Lung (tissue), 12 donors: ENCODE data around the gene ITGB8. TPM values are rescaled to one million over a fixed set of nuclear protein-coding genes. Genes with fewer than 3 reads are reported as not detected.

ENCODE experiments used
- ATAC-seq: fragments of 200-7000 bp; cut with Tn5 transposase; one replicate; pipeline ENCODE4 v1.9.1; 2020; ENCODE audit warnings: moderate number of reproducible peaks; ENCODE audit not compliant: insufficient read depth, low FRiP score
- DNase-seq, 3 donors: peaks; one replicate each; pipeline ENCODE4 v3.0.0-alpha.2; 2013 to 2017
- H3K27ac ChIP-seq, 2 donors: one replicate each; pipeline ENCODE4 v1.5.1; 2013; ENCODE audit warnings: mild to moderate bottlenecking in 2 of 2, moderate library complexity in 2 of 2, control low read depth in 1 of 2, inconsistent platforms in 1 of 2, low read depth in 1 of 2, low read length in 1 of 2
- H3K27me3 ChIP-seq, 3 donors: one replicate each; pipeline ENCODE4 v1.5.1; 2013; ENCODE audit warnings: low read length in 2 of 3; ENCODE audit not compliant: control insufficient read depth in 3 of 3, insufficient read depth in 3 of 3
- H3K36me3 ChIP-seq, 4 donors: one replicate each; pipeline ENCODE4 v1.5.1; 2013; ENCODE audit warnings: low read length in 4 of 4, mild to moderate bottlenecking in 1 of 4, moderate library complexity in 1 of 4; ENCODE audit not compliant: control insufficient read depth in 4 of 4, insufficient read depth in 4 of 4
- H3K4me1 ChIP-seq, 5 donors: one replicate each; pipeline ENCODE4 v1.5.1; 2013; ENCODE audit warnings: low read length in 5 of 5, mild to moderate bottlenecking in 2 of 5, moderate library complexity in 1 of 5; ENCODE audit not compliant: control insufficient read depth in 5 of 5, insufficient read depth in 5 of 5
- H3K4me3 ChIP-seq: one replicate; pipeline ENCODE4 v1.5.1; 2013; ENCODE audit warnings: mild to moderate bottlenecking, control low read depth, moderate library complexity
- H3K9ac ChIP-seq, 2 donors: one replicate each; pipeline ENCODE4 v1.5.1; 2013; ENCODE audit warnings: low read length in 2 of 2, control low read depth in 1 of 2; ENCODE audit not compliant: insufficient read depth in 1 of 2
- H3K9me3 ChIP-seq, 4 donors: one replicate each; pipeline ENCODE4 v1.5.1; 2013; ENCODE audit warnings: low read length in 3 of 4, mild to moderate bottlenecking in 1 of 4, moderate library complexity in 1 of 4; ENCODE audit not compliant: control insufficient read depth in 4 of 4, insufficient read depth in 3 of 4
- CTCF ChIP-seq: IDR thresholded peaks from 2 replicates; pipeline ENCODE4 v1.5.1; 2012; ENCODE audit warnings: mild to moderate bottlenecking; ENCODE audit errors: control extremely low read depth, extremely low read depth
- WGBS, 2 donors: extraction: QIAGEN DNeasy Blood & Tissue Kit; methylation state at CpG; one replicate each; pipeline ENCODE4 v1.1.7; 2013; 5-methylcytosine and 5-hydroxymethylcytosine counted together
- polyA plus RNA-seq, 2 donors: library from polyadenylated mRNA; stranded (reverse); fragments of 200-250 nt; gene quantifications; one replicate each; pipeline ENCODE4 v1.2.1, GENCODE V29; 2013
- total RNA-seq, 2 donors: library from RNA; depleted of rRNA in 1 of 2; stranded (reverse); fragments of >200 nt in 1 of 2; gene quantifications; one replicate each; pipeline ENCODE4 v1.2.1, GENCODE V29; 2014 to 2021
- donor health status: control.
- donor health status: control.
- donor health status: Bipolar disorder and iron deficiency.
- donor health status: healthy.
- donor health status: DM: yes; HTN: yes; CAD: no.

Gene ITGB8
- total and polyA plus RNA-seq, 4 donors, result 1.5 to 29.7 (median 15.2) TPM

GRCh38 chr7:20326342-20326741 lies 4.4 kb upstream of the ITGB8 start:
- Histone ChIP-seq H3K27ac (no peak overlapping the region), H3K27me3 (no peaks in the 10 kb centered on the region), H3K9me3 (no peaks in the 10 kb centered on the region), H3K4me1 (peaks cover 0 to 22% (median 0%) of the 10 kb centered on the region in 5 donors), H3K4me3 (no peak overlapping the region), H3K36me3 (no peaks in the 10 kb centered on the region), H3K9ac (no peak overlapping the region)
- no peak for TF ChIP-seq CTCF
- 66 to 68% methylated on average over 4 of the region's 4 CpGs for WGBS, 2 donors
- ATAC-seq (no peak), DNase-seq (no peak)

GRCh38 chr7:20327055-20327454 lies 3.6 kb upstream of the ITGB8 start:
- TF ChIP-seq CTCF, result no peak
- no peak overlapping the region for H3K27ac ChIP-seq
- no peak for ATAC-seq

GRCh38 chr7:20328027-20328426 lies 2.7 kb upstream of the ITGB8 start:
- ATAC-seq (no peak), DNase-seq (no peak)
- TF ChIP-seq CTCF, result no peak
- peaks cover 0 to 29% (median 0%) of the 10 kb centered on the region in 5 donors for H3K4me1 ChIP-seq
- H3K27me3 ChIP-seq, result no peaks in the 10 kb centered on the region
- no peak overlapping the region for H3K27ac ChIP-seq
- H3K4me3 ChIP-seq, result no peak overlapping the region
- H3K36me3 ChIP-seq, result no peaks in the 10 kb centered on the region
- H3K9me3 ChIP-seq, result no peaks in the 10 kb centered on the region
- H3K9ac ChIP-seq, result no peak overlapping the region
- WGBS, 2 donors, result 80 to 87% methylated on average over 2 of the region's 2 CpGs

More at GRCh38 chr7:20327055-20327454, 3.6 kb upstream of the ITGB8 start:
- WGBS, 2 donors, result 74 to 91% methylated on average over 1 of the region's 1 CpG
- no peak overlapping the region for H3K4me3 ChIP-seq
- no peaks in the 10 kb centered on the region for H3K36me3 ChIP-seq
- peaks cover 0 to 26% (median 0%) of the 10 kb centered on the region in 5 donors for H3K4me1 ChIP-seq
- no peak for DNase-seq
- no peaks in the 10 kb centered on the region for H3K27me3 ChIP-seq
- H3K9ac ChIP-seq, result no peak overlapping the region
- H3K9me3 ChIP-seq, result no peaks in the 10 kb centered on the region

- WGBS, 2 donors, result 98 to 100% methylated on average over 1 of the region's 1 CpG
Observed at GRCh38 chr7:20328692-20329091, 2.0 kb upstream of the ITGB8 start.

More at GRCh38 chr7:20328692-20329091, 2.0 kb upstream of the ITGB8 start:
- Histone ChIP-seq H3K27me3 (no peaks in the 10 kb centered on the region), H3K36me3 (no peaks in the 10 kb centered on the region), H3K27ac (no peak overlapping the region), H3K4me3 (no peak overlapping the region), H3K9me3 (no peaks in the 10 kb centered on the region), H3K9ac (no peak overlapping the region), H3K4me1 (peaks cover 0 to 24% (median 0%) of the 10 kb centered on the region in 5 donors)
- TF ChIP-seq CTCF, result no peak
- no peak for DNase-seq
- ATAC-seq, result no peak
